DMS53 treated with DMSO at 0.1 percent for 48 hours (cell line): ENCODE results near the gene POU3F2.

ENCODE experiments used
- DNase-seq: peaks from one replicate; lab custom pipeline; 2025; ENCODE audit not compliant: unreplicated experiment; lab: John Stamatoyannopoulos, UW

The POU3F2 gene

DNA sequence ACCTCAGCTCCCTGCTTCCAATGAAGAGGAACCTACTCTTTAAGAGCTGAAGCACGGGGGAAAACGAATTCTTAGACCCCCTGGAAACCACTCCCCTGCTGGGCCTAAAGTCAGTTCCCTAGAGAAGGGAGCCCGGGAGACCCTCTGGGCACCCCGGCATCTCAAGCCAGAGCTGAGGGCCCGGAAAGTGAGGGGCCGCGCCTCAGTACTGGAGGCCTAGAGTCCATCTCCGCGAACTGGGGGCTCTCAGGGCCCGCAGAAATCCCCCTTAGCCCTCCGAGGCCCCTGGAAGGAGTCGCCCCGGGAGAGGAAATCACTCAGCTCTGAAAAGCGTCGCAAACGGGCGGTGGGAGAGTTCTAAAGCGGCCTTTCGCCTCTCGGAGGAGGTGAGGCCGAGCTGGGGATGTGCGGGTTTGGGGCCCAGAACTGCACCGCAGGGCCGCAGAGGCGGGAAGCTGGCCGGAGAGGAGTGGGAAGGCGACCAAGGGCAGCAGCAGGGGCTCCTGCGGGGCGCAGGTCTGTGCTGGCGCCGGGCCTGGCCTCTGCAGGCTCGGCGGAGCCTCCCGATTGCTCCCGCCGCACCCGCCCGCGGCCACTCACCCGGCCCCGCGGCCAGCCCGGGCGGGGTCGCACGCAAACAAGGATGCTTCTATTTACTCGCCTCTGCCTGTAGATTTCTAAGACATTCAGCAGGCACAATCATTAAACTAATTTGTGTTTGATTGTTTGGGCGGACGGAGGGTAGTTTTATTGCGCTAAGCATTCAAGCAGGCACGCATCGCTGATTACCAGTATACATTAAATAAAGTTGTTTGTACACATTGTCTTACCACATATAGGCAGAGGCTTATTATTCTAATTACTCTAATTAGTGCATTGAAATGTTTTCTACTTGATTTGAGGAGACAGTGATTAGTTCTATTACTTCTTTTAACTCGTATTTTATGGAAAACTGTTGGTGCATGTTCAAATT lies 9.2 kb downstream of the POU3F2 start:
- no peak for DNase-seq

DNA sequence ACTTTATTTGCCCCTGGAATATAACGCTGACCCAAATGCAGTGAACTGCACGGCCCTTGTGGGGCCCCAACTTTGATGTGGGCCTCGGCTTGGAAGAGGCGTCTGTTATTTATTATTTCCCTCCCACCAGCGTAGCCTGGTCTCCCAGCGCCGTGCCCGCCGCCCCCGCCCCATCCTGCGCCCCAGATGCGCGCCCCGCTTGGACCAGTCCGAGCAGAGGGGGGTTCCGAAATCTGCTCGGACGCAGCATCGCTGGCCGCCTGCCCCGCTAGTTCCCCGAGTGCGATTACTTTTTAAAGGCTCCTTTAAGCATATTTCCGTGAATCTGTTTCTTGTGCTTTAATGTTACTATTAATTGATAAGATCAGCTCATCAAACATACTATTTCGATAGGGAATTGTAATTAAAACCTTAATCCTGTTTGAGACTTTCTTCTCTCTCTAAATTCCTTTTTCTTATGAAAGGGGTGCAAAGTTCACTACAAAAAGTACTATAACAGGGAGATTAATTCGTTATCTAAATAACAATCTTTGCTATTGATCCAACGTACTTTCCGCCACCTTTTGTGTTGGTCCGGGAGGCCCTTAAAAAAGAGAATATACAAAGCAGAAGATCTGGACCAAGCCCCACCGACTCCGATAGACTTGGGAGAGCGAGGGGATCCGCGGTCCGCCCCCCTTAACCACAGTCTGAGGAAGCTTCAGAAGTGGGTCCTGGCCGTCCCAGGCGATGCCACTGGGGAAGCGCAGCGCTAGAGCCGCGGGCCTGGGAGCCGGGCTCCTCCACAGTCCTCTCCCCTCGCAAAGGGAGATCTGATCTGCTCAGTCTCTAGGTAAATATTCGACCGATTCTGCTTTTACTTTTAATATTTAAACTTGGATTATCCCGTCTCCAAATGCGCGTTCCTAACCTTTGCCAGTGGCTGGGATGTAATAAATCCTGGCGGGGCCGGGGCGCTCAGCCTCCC lies 10.2 kb downstream of the POU3F2 start:
- DNase-seq = no peak

DNA sequence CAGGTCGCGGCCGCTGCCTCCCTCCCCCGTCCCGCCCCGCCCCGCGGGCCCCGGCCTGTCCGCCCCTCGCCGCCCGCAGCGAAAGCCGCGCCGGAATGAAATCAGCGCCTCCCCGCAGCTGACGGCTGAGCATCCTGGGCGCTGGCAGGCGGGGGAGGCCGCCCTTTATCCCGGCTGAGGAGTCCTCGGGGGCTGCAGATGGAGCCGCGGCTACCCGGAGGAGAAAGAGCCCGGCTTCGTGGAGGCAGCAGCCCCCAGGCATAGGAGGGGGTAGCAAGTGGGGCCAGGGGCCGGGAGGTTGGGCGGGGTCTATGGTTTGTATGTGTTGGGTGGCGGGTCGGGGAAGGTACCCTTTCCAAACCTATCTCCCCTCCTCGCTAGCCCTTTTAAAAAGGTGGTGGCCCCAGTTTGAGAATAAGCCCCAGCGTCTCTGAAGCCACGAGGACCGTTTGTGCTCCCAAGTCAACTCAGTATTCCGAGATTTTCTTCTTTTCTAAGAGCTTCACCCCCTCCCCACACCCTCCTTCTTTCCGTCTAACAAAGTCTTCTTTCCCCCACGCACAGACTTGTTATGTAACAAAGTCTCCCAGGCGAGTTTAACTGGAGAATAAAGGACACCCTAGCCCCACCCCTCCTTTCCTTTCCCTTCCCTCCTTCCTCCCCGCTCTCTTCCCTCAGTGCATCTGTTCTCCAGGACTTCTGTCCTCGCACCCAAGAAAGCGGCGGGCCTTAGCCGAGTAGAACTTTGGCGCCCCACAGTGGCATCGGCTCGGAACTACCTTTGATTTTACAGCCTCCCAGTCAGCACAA lies 11.0 kb downstream of the POU3F2 start:
- peak; percentile 69 for DNase-seq

DNA sequence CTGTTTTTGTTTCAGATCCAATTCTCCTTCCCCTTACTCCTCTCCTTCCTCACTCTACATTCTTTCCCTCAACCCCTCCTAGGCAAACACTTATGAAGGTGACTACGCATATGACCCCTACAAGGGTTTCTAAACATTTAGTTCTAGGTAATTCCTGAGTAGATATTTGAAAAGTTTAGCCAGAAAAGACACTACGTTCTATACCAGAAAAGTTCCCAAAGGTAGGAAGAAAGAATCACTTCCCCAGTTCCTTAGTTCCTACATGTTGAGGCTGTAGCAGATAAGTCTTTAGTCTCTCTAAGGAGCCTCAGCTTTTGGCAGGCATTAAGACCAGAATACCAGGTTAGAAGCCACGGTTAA lies 11.6 kb downstream of the POU3F2 start:
- DNase-seq = no peak

DNA sequence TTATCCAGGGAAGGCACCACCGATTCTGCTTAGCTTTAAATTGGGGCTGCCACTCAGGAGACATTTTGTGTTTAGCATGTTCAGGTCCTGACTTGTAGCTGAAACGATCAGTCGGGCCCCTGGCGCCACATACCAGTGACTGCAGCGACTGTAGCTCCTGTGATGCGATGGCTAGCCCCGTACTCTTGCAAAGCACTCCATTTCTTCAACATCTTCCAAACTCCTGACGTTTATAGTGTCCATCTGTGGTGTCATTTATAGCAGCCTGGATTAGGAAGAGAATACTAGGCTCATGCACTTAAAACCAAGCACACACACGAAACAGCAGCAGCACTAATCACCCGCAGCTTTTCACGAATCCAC lies 13.0 kb downstream of the POU3F2 start:
- DNase-seq = no peak

DNA sequence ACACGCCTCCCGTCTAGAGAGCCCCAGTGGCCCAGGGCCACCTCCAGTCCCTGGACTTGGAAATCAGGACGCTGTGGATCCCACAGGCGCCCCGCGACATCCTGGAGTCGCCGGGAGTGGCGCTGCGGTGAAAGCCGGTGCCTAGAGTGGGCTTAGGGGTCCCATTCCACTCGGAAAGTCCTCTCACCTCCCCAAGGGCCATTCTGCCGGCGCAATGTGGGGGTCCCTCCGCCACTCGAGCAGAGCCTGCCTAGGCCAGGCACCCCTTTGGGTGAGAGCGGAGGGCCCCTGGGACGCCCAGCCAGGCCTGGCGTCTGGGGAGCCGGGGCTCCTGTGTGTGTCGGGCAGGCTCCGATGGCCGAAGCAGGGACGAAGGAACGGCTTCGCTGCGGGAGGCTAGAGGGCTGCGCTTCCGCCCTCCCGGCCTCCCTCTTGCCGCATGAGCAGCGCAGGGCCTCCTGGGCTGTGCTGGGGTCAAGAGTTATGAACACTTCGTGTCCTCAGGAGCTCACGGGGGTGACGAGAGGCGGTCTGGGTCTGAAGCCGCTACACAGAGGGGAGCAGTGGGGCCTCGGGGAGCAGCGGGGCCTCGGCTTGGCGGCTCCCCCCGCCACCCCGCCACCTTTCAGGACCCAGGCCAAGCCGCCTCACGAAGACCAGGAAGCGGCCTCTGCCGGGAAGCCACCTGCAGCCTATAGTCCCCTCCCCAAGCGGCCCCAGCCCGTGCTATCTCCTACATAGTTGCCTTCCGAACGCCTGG lies 13.6 kb downstream of the POU3F2 start:
- no peak for DNase-seq

DNA sequence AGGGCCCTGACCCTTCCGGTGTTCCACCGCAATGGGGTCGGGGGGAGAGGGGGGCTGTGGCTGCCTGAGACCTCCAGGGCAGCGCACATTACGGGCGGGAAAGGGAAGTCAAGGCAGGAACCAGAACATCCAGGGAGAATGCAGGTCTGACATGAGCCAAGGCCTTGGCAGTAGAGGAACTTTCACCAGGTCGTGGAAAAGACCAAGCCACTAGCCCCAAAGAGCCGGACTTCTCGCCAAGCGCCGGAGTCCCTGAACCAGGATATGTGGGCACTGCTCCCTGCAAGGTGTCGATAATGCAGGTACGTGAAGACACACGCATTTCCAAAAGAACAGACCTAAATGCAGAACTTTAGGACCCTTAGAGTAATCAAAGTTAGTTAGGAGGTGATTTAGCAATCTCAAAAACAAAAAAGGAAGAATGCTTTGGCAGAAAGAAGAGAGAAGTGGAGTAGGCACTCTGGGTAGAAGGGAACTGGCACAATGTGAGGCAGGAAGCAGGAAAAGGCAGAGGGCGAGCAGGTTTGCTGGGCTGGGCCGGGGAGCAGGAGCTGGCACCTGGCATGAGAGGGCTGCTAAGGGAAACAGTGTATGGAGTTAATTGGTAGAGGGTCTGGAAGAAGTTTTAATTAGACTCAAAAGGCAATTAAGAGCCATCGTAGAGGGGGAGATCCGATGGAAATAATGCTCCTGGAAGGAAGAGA lies 14.3 kb downstream of the POU3F2 start:
- no peak for DNase-seq

DNA sequence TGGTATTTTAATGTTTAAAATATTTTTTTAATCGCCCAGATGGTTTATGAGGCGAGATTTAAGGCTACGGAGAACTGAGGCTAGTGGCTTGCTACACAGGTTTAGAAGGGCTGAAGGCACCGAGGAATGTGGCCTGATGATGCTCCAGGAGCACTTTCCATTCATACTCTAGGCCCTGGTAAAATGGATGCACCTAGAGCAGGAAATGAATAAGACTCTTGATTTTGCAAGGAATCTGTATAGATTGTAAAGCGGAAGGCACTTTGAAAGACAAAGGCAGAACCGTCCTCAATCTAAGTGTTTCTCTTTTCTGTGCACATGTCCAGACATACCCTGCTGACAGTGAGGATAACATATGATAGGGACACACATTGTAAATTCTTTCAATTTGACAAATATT lies 30.1 kb downstream of the POU3F2 start:
- DNase-seq = no peak

DNA sequence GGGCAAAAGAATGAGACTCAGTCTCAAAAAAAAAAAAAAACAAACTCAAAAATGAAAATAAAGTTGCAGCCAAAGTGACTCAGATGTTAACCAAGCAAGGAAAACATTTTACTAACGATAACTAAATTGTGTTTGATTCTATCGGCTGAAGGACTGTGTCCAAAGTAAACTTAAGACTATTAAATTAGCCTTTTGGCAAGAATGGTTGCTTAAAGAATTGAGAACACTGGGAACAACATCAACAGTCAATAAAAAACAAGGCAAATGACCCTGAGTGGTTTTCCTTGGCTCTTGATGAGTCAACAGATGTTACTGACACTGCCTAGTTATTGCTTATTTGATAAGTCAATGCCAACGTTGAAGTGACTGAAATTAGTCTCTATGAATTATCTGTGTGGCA lies 36.7 kb downstream of the POU3F2 start:
- DNase-seq = no peak

DNA sequence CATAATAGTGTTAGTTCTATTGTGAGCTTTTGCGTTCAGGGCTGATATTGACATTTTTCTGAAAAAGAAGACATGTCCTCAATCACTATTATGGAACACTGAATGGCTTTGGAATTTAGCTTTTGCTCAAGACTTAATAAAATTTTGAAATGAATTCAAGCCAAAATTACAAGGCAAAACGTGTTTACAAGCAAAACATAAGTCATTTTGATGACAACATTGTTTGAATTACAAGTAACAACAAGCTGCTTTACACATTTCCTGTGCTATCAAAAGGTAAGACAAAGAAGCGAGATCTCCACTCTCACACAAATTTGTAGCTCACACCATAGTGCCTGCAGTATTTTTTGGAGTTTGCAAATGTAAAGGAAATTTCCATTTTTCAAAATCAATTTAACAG lies 37.4 kb downstream of the POU3F2 start:
- no peak for DNase-seq

DNA sequence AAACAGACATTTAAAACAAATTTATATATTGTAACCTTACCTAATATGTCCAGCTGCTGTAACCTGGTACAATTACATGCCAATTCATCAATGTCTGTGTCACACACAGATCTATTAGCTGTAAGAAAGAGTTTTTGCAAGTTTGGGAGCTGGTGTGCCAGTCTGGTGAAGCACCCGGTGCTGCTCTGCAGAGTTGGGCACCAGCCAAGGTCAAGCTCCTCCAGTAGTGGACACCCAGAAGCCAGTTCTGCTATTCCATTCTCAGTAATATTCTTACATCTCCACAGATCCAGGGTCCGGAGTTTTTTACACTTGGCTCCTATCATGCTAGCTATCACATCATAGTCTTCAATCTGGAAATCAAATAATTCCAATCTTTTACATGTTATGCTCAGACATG lies 41.0 kb downstream of the POU3F2 start:
- no peak for DNase-seq

DNA sequence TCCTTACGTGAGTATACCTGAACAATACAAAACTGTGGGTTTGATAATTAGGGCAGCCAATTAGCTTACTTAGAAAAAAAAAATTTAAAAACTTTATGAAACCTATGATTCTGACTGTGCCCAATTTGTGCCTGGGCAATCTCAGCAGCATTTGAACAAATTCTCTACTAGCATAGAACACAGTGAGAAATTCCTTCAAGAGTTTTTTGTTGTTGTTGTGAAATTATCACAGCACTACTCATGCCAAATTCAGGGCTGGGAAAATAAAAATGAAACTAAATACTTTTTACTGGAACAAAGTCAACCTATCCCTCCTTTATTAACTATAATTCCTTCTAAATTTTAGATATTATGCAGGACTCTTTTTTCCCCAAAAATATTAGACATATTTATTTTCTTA lies 42.9 kb downstream of the POU3F2 start:
- no peak for DNase-seq

DNA sequence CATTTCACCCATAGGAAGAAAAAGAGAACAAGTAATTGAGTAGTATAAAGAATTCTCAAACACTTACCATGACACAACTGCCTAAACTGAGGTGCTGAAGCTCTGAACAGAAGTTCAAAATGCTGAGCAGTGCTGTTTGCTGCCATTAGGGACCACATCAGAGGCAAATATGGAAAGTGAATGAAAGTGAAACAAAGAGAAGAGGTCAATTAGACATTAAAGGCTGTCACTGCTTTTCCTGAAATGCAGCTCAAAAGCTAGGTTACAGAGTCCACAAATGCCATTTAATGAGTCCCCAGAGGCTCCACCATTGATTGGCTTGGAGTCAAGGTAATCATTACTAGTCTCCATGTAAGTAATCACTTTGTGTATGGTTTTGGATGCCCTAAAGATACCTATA lies 46.1 kb downstream of the POU3F2 start:
- DNase-seq = no peak

DNA sequence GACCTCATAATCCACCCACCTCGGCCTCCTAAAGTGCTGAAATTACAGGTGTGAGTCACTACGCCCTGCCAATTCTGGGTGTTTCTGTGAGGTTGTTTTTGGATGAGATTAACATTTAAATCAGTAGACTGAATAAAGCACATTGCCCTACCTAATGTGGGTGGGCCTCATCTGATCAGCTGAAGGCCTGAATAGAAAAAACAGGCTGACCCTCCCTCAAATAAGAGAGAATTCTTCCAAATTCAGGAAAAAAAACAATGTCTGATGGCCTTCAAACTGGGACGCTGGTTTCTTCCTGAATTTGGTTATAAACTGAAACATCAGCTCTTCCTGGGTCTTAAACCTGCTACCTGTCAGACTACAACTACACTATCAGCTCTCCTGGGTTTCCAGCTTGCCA lies 51.0 kb downstream of the POU3F2 start:
- no peak for DNase-seq

DNA sequence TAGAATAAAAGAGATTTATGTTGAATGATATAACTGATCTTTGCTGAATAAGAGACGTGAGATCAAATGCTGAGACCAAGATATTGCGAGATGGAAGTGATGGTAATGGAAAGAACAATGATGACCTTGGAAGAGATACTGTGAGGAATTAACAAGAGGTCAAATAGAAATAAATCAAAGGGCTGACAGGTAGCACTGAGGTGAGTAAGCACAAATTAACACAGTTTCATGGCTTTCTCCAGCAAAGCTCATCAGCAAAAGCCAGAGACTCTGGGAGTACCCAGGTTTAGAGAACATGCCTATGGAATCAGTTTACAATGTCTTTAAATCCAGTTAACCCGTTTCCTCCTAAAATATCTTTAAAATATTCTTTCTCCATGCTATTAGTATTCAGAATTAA lies 53.3 kb downstream of the POU3F2 start:
- no peak for DNase-seq
